Measurements from ENCODE around the gene MMP20. TPM values are rescaled to one million over a fixed set of nuclear protein-coding genes. Genes with fewer than 3 reads are reported as not detected.
A peak's percentile ranks its signal among the peaks of the same experiment; 100 is the strongest.

The MMP20 gene
- total RNA-seq, 1 experiment from 2014 or later: not detected

DNA sequence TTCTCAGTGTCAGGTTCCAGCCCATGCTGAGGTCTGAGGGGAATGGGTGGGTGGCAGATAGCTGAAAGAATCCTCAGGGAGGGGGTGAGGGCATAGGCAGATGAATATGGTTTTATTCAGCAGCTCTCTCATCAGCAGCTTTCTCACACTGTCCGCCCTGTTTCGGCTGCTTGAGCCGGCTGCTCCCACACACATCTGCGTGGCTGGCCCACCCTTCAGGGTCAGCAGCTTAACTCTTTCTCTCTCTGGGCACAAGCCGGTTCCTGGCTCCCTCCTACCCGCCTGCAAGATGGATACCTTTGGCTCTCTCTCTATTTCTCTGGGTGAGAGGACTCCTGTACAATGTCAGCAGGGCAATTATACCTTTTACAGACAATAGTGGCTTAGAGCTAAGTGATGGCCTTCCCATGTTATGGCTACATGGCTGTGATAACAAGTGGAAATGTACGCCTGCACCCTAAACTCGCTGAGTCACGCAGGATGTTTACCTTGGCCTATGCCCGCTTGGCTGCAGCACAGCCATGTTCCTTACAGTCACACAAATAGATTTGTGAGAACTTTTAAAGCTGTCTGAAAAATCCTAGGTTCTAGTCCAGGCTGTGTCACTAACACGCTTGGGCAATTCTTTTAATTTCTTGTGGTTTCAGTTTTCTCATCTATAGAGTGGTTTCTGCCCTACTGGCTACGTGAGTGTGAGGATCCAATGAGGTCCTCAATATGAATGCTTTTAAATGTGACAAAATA lies 4.1 kb downstream of the MMP20 start:
- Histone ChIP-seq H3K27ac (ENCODE audit: low read length) (peak overlapping the region; percentile 17; the same call in 1 of the 2 replicates), H3K4me3 (ENCODE audit: low read depth in 2 of 2, low read length in 2 of 2) (no peak overlapping the region), H3K27me3 (ENCODE audit: control insufficient read depth, insufficient read depth, low read length) (no peaks in the 10 kb centered on the region), H3K9me3 (ENCODE audit: control insufficient read depth, insufficient read depth, low read depth, low read length) (no peaks in the 10 kb centered on the region), H3K36me3 (ENCODE audit: control insufficient read depth, insufficient read depth, low read length) (no peaks in the 10 kb centered on the region), H3K4me1 (ENCODE audit: control insufficient read depth, insufficient read depth, low read length) (peaks cover 3% of the 10 kb centered on the region; the same call in 1 of the 2 replicates)
- intact Hi-C loops (cut with micrococcal nuclease; ENCODE audit: unreplicated experiment): no loop called here
- ChIA-PET POLR2A (no interaction called here), CTCF (no interaction called here)
- no TSS peak for BruUV-seq (replicated peaks)
- in situ Hi-C loops (cut with HindIII; ENCODE audit: low pct_unique_long_range_greater_than_20kb, low sequenced_read_pairs): no loop called here
- DNase-seq (ENCODE audit: low read depth, low spot score): no peak
- TF ChIP-seq, protein P1, sequence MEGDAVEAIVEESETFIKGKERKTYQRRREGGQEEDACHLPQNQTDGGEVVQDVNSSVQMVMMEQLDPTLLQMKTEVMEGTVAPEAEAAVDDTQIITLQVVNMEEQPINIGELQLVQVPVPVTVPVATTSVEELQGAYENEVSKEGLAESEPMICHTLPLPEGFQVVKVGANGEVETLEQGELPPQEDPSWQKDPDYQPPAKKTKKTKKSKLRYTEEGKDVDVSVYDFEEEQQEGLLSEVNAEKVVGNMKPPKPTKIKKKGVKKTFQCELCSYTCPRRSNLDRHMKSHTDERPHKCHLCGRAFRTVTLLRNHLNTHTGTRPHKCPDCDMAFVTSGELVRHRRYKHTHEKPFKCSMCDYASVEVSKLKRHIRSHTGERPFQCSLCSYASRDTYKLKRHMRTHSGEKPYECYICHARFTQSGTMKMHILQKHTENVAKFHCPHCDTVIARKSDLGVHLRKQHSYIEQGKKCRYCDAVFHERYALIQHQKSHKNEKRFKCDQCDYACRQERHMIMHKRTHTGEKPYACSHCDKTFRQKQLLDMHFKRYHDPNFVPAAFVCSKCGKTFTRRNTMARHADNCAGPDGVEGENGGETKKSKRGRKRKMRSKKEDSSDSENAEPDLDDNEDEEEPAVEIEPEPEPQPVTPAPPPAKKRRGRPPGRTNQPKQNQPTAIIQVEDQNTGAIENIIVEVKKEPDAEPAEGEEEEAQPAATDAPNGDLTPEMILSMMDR (IDR thresholded peaks at IDR 0.05): no peak
- no peak for TF ChIP-seq REST (IDR thresholded peaks at IDR 0.05; ENCODE audit: insufficient read depth in 1 of 2, low read depth in 2 of 2, low read length in 1 of 2)
- no peak for TF ChIP-seq POLR2AphosphoS5 (IDR thresholded peaks at IDR 0.05; ENCODE audit: low read depth, low read length)
- no peak for TF ChIP-seq TCF7L2 (IDR thresholded peaks at IDR 0.05; ENCODE audit: low read depth, low read length)
- no peak for TF ChIP-seq SIN3A (IDR thresholded peaks at IDR 0.05; ENCODE audit: borderline replicate concordance, insufficient read depth, low read depth, low read length)
- ATAC-seq: 0 out of 2 replicates have a peak, but pooled peaks have one; percentile 52

GRCh38 chr11:102620179-102620578 lies 5.0 kb downstream of the MMP20 start:
- intact Hi-C loops (cut with micrococcal nuclease; ENCODE audit: unreplicated experiment) (no loop called here), in situ Hi-C loops (cut with HindIII; ENCODE audit: low pct_unique_long_range_greater_than_20kb, low sequenced_read_pairs) (no loop called here)
- CTCF ChIA-PET: interaction anchor here (0.6 kb wide), 1 partner anchor 46 kb away, joined by 3 read pairs; no protein-coding TSS in a partner anchor
- DNase-seq (ENCODE audit: low read depth, low spot score): no peak
- Histone ChIP-seq H3K4me3 (ENCODE audit: low read depth in 2 of 2, low read length in 2 of 2) (no peak overlapping the region), H3K27ac (ENCODE audit: low read length) (no peak overlapping the region), H3K4me1 (ENCODE audit: control insufficient read depth, insufficient read depth, low read length) (peaks cover 11% of the 10 kb centered on the region), H3K27me3 (ENCODE audit: control insufficient read depth, insufficient read depth, low read length) (no peaks in the 10 kb centered on the region), H3K9me3 (ENCODE audit: control insufficient read depth, insufficient read depth, low read depth, low read length) (no peaks in the 10 kb centered on the region), H3K36me3 (ENCODE audit: control insufficient read depth, insufficient read depth, low read length) (no peaks in the 10 kb centered on the region)
- no peak for TF ChIP-seq TCF7L2 (IDR thresholded peaks at IDR 0.05; ENCODE audit: low read depth, low read length)
- no peak for TF ChIP-seq POLR2AphosphoS5 (IDR thresholded peaks at IDR 0.05; ENCODE audit: low read depth, low read length)
- TF ChIP-seq, protein P1 (IDR thresholded peaks at IDR 0.05): no peak
- TF ChIP-seq SIN3A (IDR thresholded peaks at IDR 0.05; ENCODE audit: borderline replicate concordance, insufficient read depth, low read depth, low read length): no peak
- no peak for TF ChIP-seq REST (IDR thresholded peaks at IDR 0.05; ENCODE audit: insufficient read depth in 1 of 2, low read depth in 2 of 2, low read length in 1 of 2)
- POLR2A ChIA-PET: no interaction called here
- BruUV-seq (replicated peaks): no TSS peak
- no peak for ATAC-seq
